HG03135 (cell line): ENCODE measurements around the gene DNM3.
A peak's percentile ranks its signal among the peaks of the same experiment; 100 is the strongest.

Experiments used
- ATAC-seq: cut with Tn5 transposase; IDR thresholded peaks from one replicate; pipeline ENCODE4 v1.9.1; 2021; ENCODE audit warnings: mild to moderate bottlenecking, moderate library complexity; ENCODE audit not compliant: unreplicated experiment

DNM3 gene

GRCh38 chr1:172089768-172090510, 248.6 kb downstream of the DNM3 start:
- no peak for ATAC-seq

GRCh38 chr1:172090511-172090817, 249.2 kb downstream of the DNM3 start:
- ATAC-seq = no peak

- ATAC-seq = no peak
Observed at GRCh38 chr1:172095846-172096245, 254.5 kb downstream of the DNM3 start.

- no peak for ATAC-seq
Observed at GRCh38 chr1:172105230-172105629, 263.9 kb downstream of the DNM3 start.

GRCh38 chr1:172107316-172107975, 266.1 kb downstream of the DNM3 start:
- ATAC-seq = no peak

- no peak for ATAC-seq
Observed at GRCh38 chr1:172108161-172108893, 267.0 kb downstream of the DNM3 start.

GRCh38 chr1:172109359-172109758, 268.1 kb downstream of the DNM3 start:
- ATAC-seq = no peak

- ATAC-seq = no peak
Observed at GRCh38 chr1:172112576-172112975, 271.3 kb downstream of the DNM3 start.

- peak; percentile 67 for ATAC-seq
Observed at GRCh38 chr1:172117800-172118199, 276.5 kb downstream of the DNM3 start.

GRCh38 chr1:172118618-172119017, 277.3 kb downstream of the DNM3 start:
- no peak for ATAC-seq

GRCh38 chr1:172119184-172119583, 277.9 kb downstream of the DNM3 start:
- no peak for ATAC-seq

GRCh38 chr1:172120381-172120780, 279.1 kb downstream of the DNM3 start:
- ATAC-seq = no peak

- no peak for ATAC-seq
Observed at GRCh38 chr1:172121081-172121717, 279.9 kb downstream of the DNM3 start.

- ATAC-seq = no peak
Observed at GRCh38 chr1:172122381-172122780, 281.1 kb downstream of the DNM3 start.

GRCh38 chr1:172125250-172125649, 284.0 kb downstream of the DNM3 start:
- ATAC-seq = no peak

GRCh38 chr1:172125812-172126430, 284.6 kb downstream of the DNM3 start:
- no peak for ATAC-seq

GRCh38 chr1:172132836-172133235, 291.5 kb downstream of the DNM3 start:
- ATAC-seq = no peak

GRCh38 chr1:172134087-172134731, 292.9 kb downstream of the DNM3 start:
- no peak for ATAC-seq

- no peak for ATAC-seq
Observed at GRCh38 chr1:172135076-172135672, 293.9 kb downstream of the DNM3 start.

GRCh38 chr1:172135978-172136610, 294.8 kb downstream of the DNM3 start:
- ATAC-seq = no peak
